NCI-H69 (cell line): Measurements from ENCODE around the gene NCBP1.

Experiments used
- DNase-seq: peaks from one replicate; lab custom pipeline; 2025; lab: John Stamatoyannopoulos, UW

NCBP1 gene

GRCh38 chr9:97627624-97628023 lies 6.0 kb upstream of the NCBP1 start:
- DNase-seq, result no peak

GRCh38 chr9:97628668-97629067 lies 5.0 kb upstream of the NCBP1 start:
- peak; percentile 35 for DNase-seq

GRCh38 chr9:97629156-97629555 lies 4.5 kb upstream of the NCBP1 start:
- no peak for DNase-seq

GRCh38 chr9:97630591-97630990 lies 3.0 kb upstream of the NCBP1 start:
- no peak for DNase-seq

- peak; percentile 93 for DNase-seq
Observed at GRCh38 chr9:97632248-97632984, 1.2 kb upstream of the NCBP1 start.

- peak; percentile 70 for DNase-seq
Observed at GRCh38 chr9:97633859-97634490, 354 bp downstream of the NCBP1 start.

- peak; percentile 42 for DNase-seq
Observed at GRCh38 chr9:97635026-97635425, 1.4 kb downstream of the NCBP1 start.

GRCh38 chr9:97636903-97637302 lies 3.3 kb downstream of the NCBP1 start:
- DNase-seq, result peak; percentile 29

- DNase-seq, result peak; percentile 66
Observed at GRCh38 chr9:97638666-97639065, 5.0 kb downstream of the NCBP1 start.

- peak; percentile 89 for DNase-seq
Observed at GRCh38 chr9:97640325-97640724, 6.7 kb downstream of the NCBP1 start.

GRCh38 chr9:97645720-97646119 lies 12.1 kb downstream of the NCBP1 start:
- no peak for DNase-seq

- no peak for DNase-seq
Observed at GRCh38 chr9:97647996-97648395, 14.4 kb downstream of the NCBP1 start.

- no peak for DNase-seq
Observed at GRCh38 chr9:97651646-97652045, 18.0 kb downstream of the NCBP1 start.

- DNase-seq, result no peak
Observed at GRCh38 chr9:97658707-97659106, 25.1 kb downstream of the NCBP1 start.

GRCh38 chr9:97659771-97660170 lies 26.1 kb downstream of the NCBP1 start:
- DNase-seq, result no peak

- no peak for DNase-seq
Observed at GRCh38 chr9:97660340-97660739, 26.7 kb downstream of the NCBP1 start.

- DNase-seq, result no peak
Observed at GRCh38 chr9:97660847-97661246, 27.2 kb downstream of the NCBP1 start.

- DNase-seq, result no peak
Observed at GRCh38 chr9:97665742-97666141, 32.1 kb downstream of the NCBP1 start.

- no peak for DNase-seq
Observed at GRCh38 chr9:97666907-97667686, 33.5 kb downstream of the NCBP1 start.

- no peak for DNase-seq
Observed at GRCh38 chr9:97668485-97668884, 34.9 kb downstream of the NCBP1 start.

- DNase-seq, result no peak
Observed at GRCh38 chr9:97670586-97670985, 37.0 kb downstream of the NCBP1 start.

GRCh38 chr9:97672403-97672802 lies 38.8 kb downstream of the NCBP1 start:
- DNase-seq, result peak; percentile 82

- no peak for DNase-seq
Observed at GRCh38 chr9:97673922-97674321, 40.3 kb downstream of the NCBP1 start.
